ENCODE results near the gene PHF21A. TPM values are rescaled to one million over a fixed set of nuclear protein-coding genes. Genes with fewer than 3 reads are reported as not detected.
"Not testable (repeated sequence)": the region's sequence is repeated elsewhere in the genome, so short reads cannot be mapped to it uniquely, and the experiment has no call there.

Gene PHF21A
- total RNA-seq, 1 donor from 2014 or later: 45.4 TPM

DNA sequence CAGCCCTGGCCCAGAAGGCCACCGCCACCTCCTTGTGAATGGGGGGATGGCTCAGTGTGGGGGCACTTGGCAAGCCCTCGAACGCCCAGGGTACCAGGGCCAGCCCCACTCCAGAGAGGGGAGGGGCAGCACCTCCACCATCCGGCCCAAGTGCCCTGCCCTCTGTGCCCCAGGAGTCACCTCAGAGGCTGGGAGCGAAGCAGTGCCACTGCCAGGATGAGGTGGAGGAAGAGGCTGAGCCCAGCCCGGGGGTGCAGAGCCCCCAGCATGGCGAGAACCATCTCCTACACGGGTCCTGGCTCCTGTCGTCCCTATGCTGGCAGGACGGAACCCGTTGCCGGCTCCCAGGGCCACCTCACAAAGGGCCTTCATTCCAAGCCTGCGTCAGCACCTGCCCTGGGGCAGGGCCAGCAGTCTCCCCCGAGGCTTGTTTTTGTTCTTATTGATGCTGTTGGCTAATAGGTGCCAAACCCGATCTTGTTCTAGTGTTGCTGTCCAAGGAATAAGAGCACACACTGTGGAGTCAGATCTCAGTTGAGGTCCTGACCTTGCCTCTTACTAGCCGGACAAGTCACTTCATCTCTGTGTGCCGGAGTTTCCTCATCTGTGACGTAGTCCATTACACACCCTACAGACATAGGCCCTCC, 214.2 kb downstream of the PHF21A start, which contains the start of gene FREY1:
Gene FREY1 (minus strand): TSS at position 307 of the 647 bp plus-strand sequence. CDS start 26 bp downstream, at position 281.
- no peak for DNase-seq
- H3K4me3 ChIP-seq: no peak within 1 kb of the TSS
- no peak within 1 kb of the TSS for H3K27ac ChIP-seq
- H3K36me3 ChIP-seq: peaks cover 31% of the 10 kb centered on the region
- intact Hi-C loops (cut with DNase I): no loop called here
- H3K27me3 ChIP-seq: no peaks in the 10 kb centered on the region
- H3K4me1 ChIP-seq: no peaks in the 10 kb centered on the region
- no peaks in the 10 kb centered on the region for H3K9me3 ChIP-seq
- ATAC-seq: no peak
- TF ChIP-seq, protein P1, sequence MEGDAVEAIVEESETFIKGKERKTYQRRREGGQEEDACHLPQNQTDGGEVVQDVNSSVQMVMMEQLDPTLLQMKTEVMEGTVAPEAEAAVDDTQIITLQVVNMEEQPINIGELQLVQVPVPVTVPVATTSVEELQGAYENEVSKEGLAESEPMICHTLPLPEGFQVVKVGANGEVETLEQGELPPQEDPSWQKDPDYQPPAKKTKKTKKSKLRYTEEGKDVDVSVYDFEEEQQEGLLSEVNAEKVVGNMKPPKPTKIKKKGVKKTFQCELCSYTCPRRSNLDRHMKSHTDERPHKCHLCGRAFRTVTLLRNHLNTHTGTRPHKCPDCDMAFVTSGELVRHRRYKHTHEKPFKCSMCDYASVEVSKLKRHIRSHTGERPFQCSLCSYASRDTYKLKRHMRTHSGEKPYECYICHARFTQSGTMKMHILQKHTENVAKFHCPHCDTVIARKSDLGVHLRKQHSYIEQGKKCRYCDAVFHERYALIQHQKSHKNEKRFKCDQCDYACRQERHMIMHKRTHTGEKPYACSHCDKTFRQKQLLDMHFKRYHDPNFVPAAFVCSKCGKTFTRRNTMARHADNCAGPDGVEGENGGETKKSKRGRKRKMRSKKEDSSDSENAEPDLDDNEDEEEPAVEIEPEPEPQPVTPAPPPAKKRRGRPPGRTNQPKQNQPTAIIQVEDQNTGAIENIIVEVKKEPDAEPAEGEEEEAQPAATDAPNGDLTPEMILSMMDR (IDR thresholded peaks at IDR 0.05): no peak

DNA sequence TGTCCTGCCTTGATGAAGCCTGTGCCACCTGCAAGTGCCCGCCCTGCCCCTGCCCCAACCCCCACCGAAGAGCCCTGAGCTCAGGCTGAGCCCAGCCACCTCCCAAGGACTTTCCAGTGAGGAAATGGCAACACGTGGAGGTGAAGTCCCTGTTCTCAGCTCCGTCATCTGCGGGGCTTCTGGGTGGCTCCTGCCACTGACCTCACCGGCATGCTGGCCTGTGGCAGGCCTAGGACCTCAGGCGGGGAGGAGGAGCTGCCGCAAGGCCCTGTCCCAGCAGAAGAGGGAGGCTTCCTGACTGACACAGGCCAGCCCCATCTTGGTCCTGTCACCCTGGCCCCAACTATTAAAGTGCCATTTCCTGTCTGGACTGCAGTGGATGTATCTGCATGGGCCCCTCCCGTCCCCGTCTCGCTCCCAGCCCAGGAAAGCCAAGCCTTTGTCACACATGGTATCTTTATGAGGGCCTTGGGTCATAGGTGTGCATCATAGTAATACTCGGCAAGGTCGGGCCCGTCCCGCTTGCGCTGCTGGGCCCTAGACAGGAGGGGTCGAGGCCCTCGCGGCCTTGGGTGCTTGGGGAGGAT, 215.1 kb downstream of the PHF21A start:
- TF ChIP-seq, protein P1 (IDR thresholded peaks at IDR 0.05): no peak
- no peaks in the 10 kb centered on the region for H3K27me3 ChIP-seq
- ATAC-seq: no peak
- H3K9me3 ChIP-seq: no peaks in the 10 kb centered on the region
- H3K36me3 ChIP-seq: peaks cover 22% of the 10 kb centered on the region
- peaks cover under 1% of the 10 kb centered on the region for H3K4me1 ChIP-seq
- H3K4me3 ChIP-seq: no peak overlapping the region
- no peak overlapping the region for H3K27ac ChIP-seq
- intact Hi-C loops (cut with DNase I): no loop called here
- no peak for DNase-seq

DNA sequence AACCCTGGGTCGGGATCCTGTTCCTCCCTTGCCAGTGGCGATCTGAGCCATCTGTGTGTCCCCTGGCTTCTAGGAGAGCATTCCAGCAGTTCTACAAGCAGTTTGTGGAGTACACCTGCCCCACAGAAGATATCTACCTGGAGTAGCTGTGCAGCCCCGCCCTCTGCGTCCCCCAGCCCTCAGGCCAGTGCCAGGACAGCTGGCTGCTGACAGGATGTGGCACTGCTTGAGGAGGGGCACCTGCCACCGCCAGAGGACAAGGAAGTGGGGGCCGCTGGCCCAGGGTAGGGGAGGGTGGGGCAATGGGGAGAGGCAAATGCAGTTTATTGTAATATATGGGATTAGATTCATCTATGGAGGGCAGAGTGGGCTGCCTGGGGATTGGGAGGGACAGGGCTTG, 215.7 kb downstream of the PHF21A start:
- intact Hi-C loops (cut with DNase I); H3K4me1 ChIP-seq; H3K27me3 ChIP-seq; DNase-seq; H3K9me3 ChIP-seq; H3K27ac ChIP-seq; ATAC-seq; H3K4me3 ChIP-seq: not testable (repeated sequence)
- peaks cover 16% of the 10 kb centered on the region for H3K36me3 ChIP-seq

DNA sequence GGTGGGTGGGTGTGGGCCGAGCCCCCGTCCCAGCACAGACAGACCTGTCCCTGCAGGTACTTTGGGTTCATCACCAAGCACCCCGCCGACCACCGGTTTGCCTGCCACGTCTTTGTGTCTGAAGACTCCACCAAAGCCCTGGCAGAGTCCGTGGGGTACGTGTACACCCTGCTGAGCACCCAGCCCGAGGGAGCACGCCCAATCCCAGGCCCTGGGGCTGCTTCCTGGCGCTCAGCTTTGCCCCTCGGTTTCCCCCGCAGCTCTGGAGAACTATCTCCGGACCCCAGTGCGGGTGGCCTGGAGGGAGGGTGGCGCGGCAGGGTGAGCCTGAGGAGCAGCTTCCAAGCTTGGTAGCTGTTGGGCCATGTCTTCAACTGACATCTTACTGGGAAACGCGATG, 216.2 kb downstream of the PHF21A start:
- H3K4me3 ChIP-seq: no peak overlapping the region
- H3K27me3 ChIP-seq: no peaks in the 10 kb centered on the region
- no peak overlapping the region for H3K27ac ChIP-seq
- peaks cover 5% of the 10 kb centered on the region for H3K4me1 ChIP-seq
- intact Hi-C loops (cut with DNase I): no loop called here
- ATAC-seq (no peak), DNase-seq (no peak)
- peaks cover 12% of the 10 kb centered on the region for H3K36me3 ChIP-seq
- no peaks in the 10 kb centered on the region for H3K9me3 ChIP-seq
- TF ChIP-seq, protein P1 (IDR thresholded peaks at IDR 0.05): no peak

DNA sequence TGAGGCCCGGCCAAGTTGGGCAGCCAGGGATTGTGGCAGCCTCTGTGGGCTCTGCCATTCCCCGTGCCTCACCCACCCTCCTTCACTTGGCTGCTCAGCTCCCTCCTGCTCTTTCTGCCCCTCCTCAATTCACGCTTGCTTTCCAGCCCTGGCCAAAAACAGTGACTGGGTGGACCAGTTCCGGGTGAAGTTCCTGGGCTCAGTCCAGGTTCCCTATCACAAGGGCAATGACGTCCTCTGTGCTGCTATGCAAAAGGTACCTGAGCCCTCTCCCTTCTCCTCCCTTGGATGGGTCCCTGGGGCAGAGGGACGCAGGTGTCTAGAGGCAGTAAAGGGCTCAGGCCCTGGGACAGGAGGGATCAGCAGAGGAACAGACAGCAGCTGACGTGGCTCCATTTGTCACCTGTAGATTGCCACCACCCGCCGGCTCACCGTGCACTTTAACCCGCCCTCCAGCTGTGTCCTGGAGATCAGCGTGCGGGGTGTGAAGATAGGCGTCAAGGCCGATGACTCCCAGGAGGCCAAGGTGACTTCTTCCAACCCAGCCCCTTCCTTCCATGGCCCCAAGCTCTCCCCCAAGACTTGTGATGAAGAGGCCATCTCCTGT, 216.8 kb downstream of the PHF21A start:
- Histone ChIP-seq H3K36me3 (peaks cover 5% of the 10 kb centered on the region), H3K4me3 (no peak overlapping the region), H3K4me1 (peaks cover 6% of the 10 kb centered on the region), H3K9me3 (no peaks in the 10 kb centered on the region), H3K27ac (no peak overlapping the region), H3K27me3 (no peaks in the 10 kb centered on the region)
- no peak for DNase-seq
- intact Hi-C loops (cut with DNase I): no loop called here
- TF ChIP-seq, protein P1 (IDR thresholded peaks at IDR 0.05): no peak
- ATAC-seq: no peak
